Left ventricle myocardium inferior (tissue), 1 donor: Measurements from ENCODE around the gene MARCHF2. TPM values are rescaled to one million over a fixed set of nuclear protein-coding genes. Genes with fewer than 3 reads are reported as not detected.

Source experiments
- DNase-seq: peaks from one replicate; pipeline ENCODE4 v3.0.0-alpha.2; 2020
- H3K27ac ChIP-seq: fragments of 200-600 bp; replicated peaks from 2 replicates; pipeline ENCODE4 v1.8.0; 2021
- H3K27me3 ChIP-seq: fragments of 200-600 bp; 2 replicates; pipeline ENCODE4 v1.8.0; 2021; ENCODE audit warnings: low read depth
- H3K36me3 ChIP-seq: fragments of 200-600 bp; 2 replicates; pipeline ENCODE4 v1.8.0; 2021
- H3K4me1 ChIP-seq: fragments of 200-600 bp; 2 replicates; pipeline ENCODE4 v1.8.0; 2021
- H3K4me3 ChIP-seq: fragments of 200-600 bp; 2 replicates; pipeline ENCODE4 v1.8.0; 2021; ENCODE audit warnings: mild to moderate bottlenecking, moderate library complexity
- H3K9me3 ChIP-seq: fragments of 200-600 bp; replicated peaks from 2 replicates; pipeline ENCODE4 v1.8.0; 2021
- intact Hi-C: fragments of 100-400 bp; cut with micrococcal nuclease; formaldehyde crosslinking; loops from one replicate; pipeline ENCODE4 v1.11.0; 2022
- total RNA-seq: library from RNA; stranded (reverse); fragmentation: NEBNext Ultra II Directional; extraction: Animal tissue kit (Norgen Biotek cat#: 25700); gene quantifications from one replicate; pipeline ENCODE4 v1.2.1, GENCODE V29; 2021
- TF ChIP-seq, protein P1 (sequence below): fragments of 200-600 bp; IDR thresholded peaks from 2 replicates; pipeline ENCODE4 v1.8.0; 2021; ENCODE audit warnings: antibody characterized with exemption, mild to moderate bottlenecking, borderline replicate concordance
- donor health status: DM: no; HTN: yes; CAD: no; lungs with severe emphysema.

Gene MARCHF2
- total RNA-seq, 1 donor from 2014 or later = 109 TPM

DNA sequence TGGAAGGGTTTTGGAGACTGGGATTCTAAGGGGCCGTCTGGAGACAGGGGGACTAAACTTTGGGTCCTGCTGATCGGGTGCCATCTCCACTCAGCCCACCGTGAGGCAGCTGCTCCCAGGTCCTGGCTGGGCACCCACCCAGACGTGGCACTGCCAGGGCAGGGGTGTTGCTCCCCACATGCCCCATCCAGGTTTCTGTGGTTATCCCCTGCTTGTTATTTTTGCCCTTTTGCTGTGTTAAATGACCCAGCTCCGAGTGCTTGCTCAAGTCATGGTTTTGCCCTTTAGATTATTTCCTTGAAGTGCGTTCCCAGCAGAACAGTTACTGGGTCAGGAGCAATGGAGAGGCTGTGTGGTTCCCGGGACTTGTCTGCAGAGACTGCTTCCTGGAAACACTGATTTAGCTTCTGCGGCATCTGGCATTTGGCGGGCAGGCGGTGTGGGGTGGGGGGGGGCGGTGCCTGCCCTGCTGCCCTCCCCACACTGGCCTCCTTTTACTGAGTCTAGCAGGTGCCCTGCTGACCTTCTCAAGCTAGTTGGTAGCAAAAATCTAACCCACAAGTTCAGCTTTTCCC lies 21.0 kb upstream of the MARCHF2 start:
- DNase-seq = peak; percentile 51
- TF ChIP-seq, protein P1, sequence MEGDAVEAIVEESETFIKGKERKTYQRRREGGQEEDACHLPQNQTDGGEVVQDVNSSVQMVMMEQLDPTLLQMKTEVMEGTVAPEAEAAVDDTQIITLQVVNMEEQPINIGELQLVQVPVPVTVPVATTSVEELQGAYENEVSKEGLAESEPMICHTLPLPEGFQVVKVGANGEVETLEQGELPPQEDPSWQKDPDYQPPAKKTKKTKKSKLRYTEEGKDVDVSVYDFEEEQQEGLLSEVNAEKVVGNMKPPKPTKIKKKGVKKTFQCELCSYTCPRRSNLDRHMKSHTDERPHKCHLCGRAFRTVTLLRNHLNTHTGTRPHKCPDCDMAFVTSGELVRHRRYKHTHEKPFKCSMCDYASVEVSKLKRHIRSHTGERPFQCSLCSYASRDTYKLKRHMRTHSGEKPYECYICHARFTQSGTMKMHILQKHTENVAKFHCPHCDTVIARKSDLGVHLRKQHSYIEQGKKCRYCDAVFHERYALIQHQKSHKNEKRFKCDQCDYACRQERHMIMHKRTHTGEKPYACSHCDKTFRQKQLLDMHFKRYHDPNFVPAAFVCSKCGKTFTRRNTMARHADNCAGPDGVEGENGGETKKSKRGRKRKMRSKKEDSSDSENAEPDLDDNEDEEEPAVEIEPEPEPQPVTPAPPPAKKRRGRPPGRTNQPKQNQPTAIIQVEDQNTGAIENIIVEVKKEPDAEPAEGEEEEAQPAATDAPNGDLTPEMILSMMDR = no peak
- H3K27ac ChIP-seq = peak overlapping the region; percentile 100
- no peaks in the 10 kb centered on the region for H3K9me3 ChIP-seq
- peaks cover under 1% of the 10 kb centered on the region for H3K36me3 ChIP-seq
- H3K27me3 ChIP-seq = no peaks in the 10 kb centered on the region
- peak overlapping the region; percentile 96 for H3K4me3 ChIP-seq
- peaks cover 78% of the 10 kb centered on the region for H3K4me1 ChIP-seq
- intact Hi-C loops = no loop called here

- H3K27me3 ChIP-seq = no peaks in the 10 kb centered on the region
- no peak for DNase-seq
- H3K9me3 ChIP-seq = no peaks in the 10 kb centered on the region
- intact Hi-C loops = no loop called here
- H3K27ac ChIP-seq = peak overlapping the region; percentile 100
- no peaks in the 10 kb centered on the region for H3K36me3 ChIP-seq
- H3K4me1 ChIP-seq = peaks cover 90% of the 10 kb centered on the region
- H3K4me3 ChIP-seq = peak overlapping the region; percentile 96
- TF ChIP-seq, protein P1 = no peak
These were observed 19.8 kb upstream of the MARCHF2 start for GRCh38 chr19:8393192-8393870.

DNA sequence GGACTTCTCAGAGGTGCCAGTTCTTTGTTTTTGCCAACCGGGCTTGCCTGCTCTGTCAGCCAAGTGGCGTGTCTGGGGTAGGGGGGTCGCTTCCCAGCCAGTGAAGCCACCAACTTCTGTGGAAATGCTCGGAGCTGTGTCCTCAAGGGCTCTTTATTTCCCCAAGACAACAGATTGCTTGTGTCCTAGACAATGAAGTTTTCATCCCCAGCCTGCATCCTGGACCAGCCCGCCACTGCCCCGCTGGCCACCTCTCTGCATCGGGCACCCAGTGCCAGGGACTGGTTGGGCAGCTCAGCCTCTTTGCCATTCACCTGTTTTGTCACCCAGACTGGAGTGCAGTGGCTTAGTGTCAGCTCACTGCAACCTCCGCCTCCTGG lies 19.2 kb upstream of the MARCHF2 start:
- no peak for DNase-seq

DNA sequence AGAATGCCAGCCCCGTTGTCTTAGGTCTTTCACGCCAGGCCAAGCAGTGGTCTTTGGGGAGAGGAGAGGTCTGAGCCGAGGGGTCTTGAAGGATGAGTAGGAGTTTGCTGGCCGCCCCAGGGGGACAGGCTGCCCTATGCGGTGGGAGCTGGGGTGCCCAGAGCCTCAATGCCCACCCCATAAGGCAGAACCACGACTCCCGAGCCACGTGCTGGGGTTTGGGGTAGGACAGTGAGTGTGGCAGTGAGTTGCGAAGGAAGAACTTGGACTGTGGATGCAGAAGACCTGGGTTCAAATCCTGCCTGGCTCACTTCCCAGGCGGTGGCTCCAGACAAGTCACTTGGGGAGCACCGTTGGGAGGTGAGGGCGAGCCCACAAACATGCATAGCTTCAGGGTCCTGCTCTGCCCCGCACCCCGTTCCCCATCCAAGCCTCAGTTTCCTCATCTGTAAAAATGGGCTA lies 17.5 kb upstream of the MARCHF2 start:
- no peak overlapping the region for H3K4me3 ChIP-seq
- TF ChIP-seq, protein P1 = no peak
- H3K27me3 ChIP-seq = no peaks in the 10 kb centered on the region
- no peak for DNase-seq
- peaks cover 80% of the 10 kb centered on the region for H3K4me1 ChIP-seq
- no peaks in the 10 kb centered on the region for H3K9me3 ChIP-seq
- H3K27ac ChIP-seq = peak overlapping the region; percentile 100
- H3K36me3 ChIP-seq = peaks cover 16% of the 10 kb centered on the region
- intact Hi-C loops = loop anchor here (5.0 kb wide), 1 partner anchor 38 kb away; no protein-coding TSS in a partner anchor

More for the DNA sequence above, 19.2 kb upstream of the MARCHF2 start:
- TF ChIP-seq, protein P1 = no peak
- H3K27ac ChIP-seq = peak overlapping the region; percentile 100
- H3K4me3 ChIP-seq = no peak overlapping the region
- H3K36me3 ChIP-seq = no peaks in the 10 kb centered on the region
- intact Hi-C loops = no loop called here
- no peaks in the 10 kb centered on the region for H3K27me3 ChIP-seq
- H3K9me3 ChIP-seq = no peaks in the 10 kb centered on the region
- H3K4me1 ChIP-seq = peaks cover 92% of the 10 kb centered on the region

GRCh38 chr19:8396185-8396562 lies 16.9 kb upstream of the MARCHF2 start:
- Histone ChIP-seq H3K9me3 (no peaks in the 10 kb centered on the region), H3K27ac (peak overlapping the region; percentile 37), H3K27me3 (no peaks in the 10 kb centered on the region), H3K36me3 (peaks cover 19% of the 10 kb centered on the region), H3K4me3 (no peak overlapping the region), H3K4me1 (peaks cover 75% of the 10 kb centered on the region)
- TF ChIP-seq, protein P1 = no peak
- DNase-seq = no peak
- intact Hi-C loops = loop anchor here (5.0 kb wide), 1 partner anchor 39 kb away; no protein-coding TSS in a partner anchor
